Measurements from ENCODE around the gene SORCS2. TPM values are rescaled to one million over a fixed set of nuclear protein-coding genes. Genes with fewer than 3 reads are reported as not detected.

Gene SORCS2
- total RNA-seq, 1 experiment from 2014 or later: not detected

GRCh38 chr4:7727749-7728148 lies 535.4 kb downstream of the SORCS2 start:
- H3K4me1 Mint-ChIP-seq (ENCODE audit: low read depth, unreplicated experiment): no peaks in the 10 kb centered on the region
- DNase-seq: no peak
- intact Hi-C loops (cut with micrococcal nuclease; ENCODE audit: unreplicated experiment): no loop called here
- H3K4me3 Mint-ChIP-seq (ENCODE audit: low read depth, unreplicated experiment): no peak overlapping the region
- H3K27me3 Mint-ChIP-seq (ENCODE audit: unreplicated experiment): peaks cover 58% of the 10 kb centered on the region
- H3K36me3 Mint-ChIP-seq (ENCODE audit: insufficient read depth, unreplicated experiment): no peaks in the 10 kb centered on the region
- no TSS peak for BruUV-seq (replicated peaks)
- H3K27ac Mint-ChIP-seq (ENCODE audit: unreplicated experiment): no peak overlapping the region
- no peak for TF ChIP-seq CTCF (IDR thresholded peaks at IDR 0.05; ENCODE audit: unreplicated experiment)
- no peaks in the 10 kb centered on the region for H3K9me3 Mint-ChIP-seq (ENCODE audit: low read depth, unreplicated experiment)
- CTCF ChIA-PET: no interaction called here

DNA sequence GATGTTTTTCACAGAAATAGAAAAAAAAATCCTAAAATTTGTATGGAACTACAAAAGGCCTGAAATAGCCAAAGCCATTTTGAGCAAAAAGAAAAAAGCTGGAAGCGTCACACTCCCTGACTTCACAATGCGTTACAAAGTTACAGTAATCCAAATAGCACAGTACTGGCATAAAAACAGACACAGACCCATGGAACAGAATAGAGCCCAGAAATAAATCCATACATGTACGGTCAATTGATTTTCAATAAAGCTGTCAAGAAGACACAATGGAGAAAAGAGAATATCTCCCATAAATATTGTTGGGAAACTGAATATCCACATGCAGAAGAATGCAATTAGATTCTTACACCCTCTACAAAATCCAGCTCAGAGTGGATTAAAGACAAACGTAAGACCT lies 539.1 kb downstream of the SORCS2 start:
- no peak for DNase-seq
- no TSS peak for BruUV-seq (replicated peaks)
- CTCF ChIA-PET: no interaction called here
- no peak for TF ChIP-seq CTCF (IDR thresholded peaks at IDR 0.05; ENCODE audit: unreplicated experiment)
- H3K4me3 Mint-ChIP-seq (ENCODE audit: low read depth, unreplicated experiment): no peak overlapping the region
- H3K36me3 Mint-ChIP-seq (ENCODE audit: insufficient read depth, unreplicated experiment): no peaks in the 10 kb centered on the region
- H3K9me3 Mint-ChIP-seq (ENCODE audit: low read depth, unreplicated experiment): no peaks in the 10 kb centered on the region
- intact Hi-C loops (cut with micrococcal nuclease; ENCODE audit: unreplicated experiment): no loop called here
- no peak overlapping the region for H3K27ac Mint-ChIP-seq (ENCODE audit: unreplicated experiment)
- no peaks in the 10 kb centered on the region for H3K4me1 Mint-ChIP-seq (ENCODE audit: low read depth, unreplicated experiment)
- peaks cover 80% of the 10 kb centered on the region for H3K27me3 Mint-ChIP-seq (ENCODE audit: unreplicated experiment)

- no peak for DNase-seq
- H3K4me1 Mint-ChIP-seq (ENCODE audit: low read depth, unreplicated experiment): no peaks in the 10 kb centered on the region
- TF ChIP-seq CTCF (IDR thresholded peaks at IDR 0.05; ENCODE audit: unreplicated experiment): no peak
- no peaks in the 10 kb centered on the region for H3K9me3 Mint-ChIP-seq (ENCODE audit: low read depth, unreplicated experiment)
- H3K4me3 Mint-ChIP-seq (ENCODE audit: low read depth, unreplicated experiment): no peak overlapping the region
- H3K27me3 Mint-ChIP-seq (ENCODE audit: unreplicated experiment): peaks cover 87% of the 10 kb centered on the region
- CTCF ChIA-PET: interaction anchor here (0.5 to 0.6 kb wide), 2 partner anchors 10 to 332 kb away, joined by 4 read pairs; no protein-coding TSS in a partner anchor
- no TSS peak for BruUV-seq (replicated peaks)
- H3K27ac Mint-ChIP-seq (ENCODE audit: unreplicated experiment): no peak overlapping the region
- no peaks in the 10 kb centered on the region for H3K36me3 Mint-ChIP-seq (ENCODE audit: insufficient read depth, unreplicated experiment)
- intact Hi-C loops (cut with micrococcal nuclease; ENCODE audit: unreplicated experiment): no loop called here
Observed at GRCh38 chr4:7732263-7732662, 539.9 kb downstream of the SORCS2 start.

DNA sequence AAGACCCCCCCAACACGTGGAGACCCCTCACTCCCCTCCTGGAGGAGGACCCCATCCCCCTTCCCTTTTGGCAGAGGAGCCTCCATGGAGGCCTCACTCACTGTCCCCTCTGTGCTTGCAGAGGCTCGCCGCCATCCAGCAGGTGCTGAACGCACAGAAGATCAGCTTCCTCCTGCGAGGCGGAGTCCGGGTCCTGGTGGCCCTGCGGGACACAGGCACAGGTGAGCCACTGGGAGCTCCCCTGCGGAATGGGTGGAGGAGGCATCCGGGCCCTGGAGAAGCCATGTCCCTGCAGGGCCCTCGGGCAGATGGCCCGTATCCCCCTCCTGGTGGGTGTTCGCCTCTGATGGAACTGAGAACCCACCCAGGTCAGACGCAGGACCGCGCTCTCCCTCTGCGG lies 540.9 kb downstream of the SORCS2 start:
- no peaks in the 10 kb centered on the region for H3K4me1 Mint-ChIP-seq (ENCODE audit: low read depth, unreplicated experiment)
- no peak overlapping the region for H3K4me3 Mint-ChIP-seq (ENCODE audit: low read depth, unreplicated experiment)
- peaks cover 84% of the 10 kb centered on the region for H3K27me3 Mint-ChIP-seq (ENCODE audit: unreplicated experiment)
- intact Hi-C loops (cut with micrococcal nuclease; ENCODE audit: unreplicated experiment): no loop called here
- BruUV-seq (replicated peaks): no TSS peak
- no peak for TF ChIP-seq CTCF (IDR thresholded peaks at IDR 0.05; ENCODE audit: unreplicated experiment)
- no peaks in the 10 kb centered on the region for H3K36me3 Mint-ChIP-seq (ENCODE audit: insufficient read depth, unreplicated experiment)
- H3K27ac Mint-ChIP-seq (ENCODE audit: unreplicated experiment): no peak overlapping the region
- DNase-seq: no peak
- CTCF ChIA-PET: no interaction called here
- no peaks in the 10 kb centered on the region for H3K9me3 Mint-ChIP-seq (ENCODE audit: low read depth, unreplicated experiment)
